ENCODE data around the gene NKD2.

Gene NKD2

DNA sequence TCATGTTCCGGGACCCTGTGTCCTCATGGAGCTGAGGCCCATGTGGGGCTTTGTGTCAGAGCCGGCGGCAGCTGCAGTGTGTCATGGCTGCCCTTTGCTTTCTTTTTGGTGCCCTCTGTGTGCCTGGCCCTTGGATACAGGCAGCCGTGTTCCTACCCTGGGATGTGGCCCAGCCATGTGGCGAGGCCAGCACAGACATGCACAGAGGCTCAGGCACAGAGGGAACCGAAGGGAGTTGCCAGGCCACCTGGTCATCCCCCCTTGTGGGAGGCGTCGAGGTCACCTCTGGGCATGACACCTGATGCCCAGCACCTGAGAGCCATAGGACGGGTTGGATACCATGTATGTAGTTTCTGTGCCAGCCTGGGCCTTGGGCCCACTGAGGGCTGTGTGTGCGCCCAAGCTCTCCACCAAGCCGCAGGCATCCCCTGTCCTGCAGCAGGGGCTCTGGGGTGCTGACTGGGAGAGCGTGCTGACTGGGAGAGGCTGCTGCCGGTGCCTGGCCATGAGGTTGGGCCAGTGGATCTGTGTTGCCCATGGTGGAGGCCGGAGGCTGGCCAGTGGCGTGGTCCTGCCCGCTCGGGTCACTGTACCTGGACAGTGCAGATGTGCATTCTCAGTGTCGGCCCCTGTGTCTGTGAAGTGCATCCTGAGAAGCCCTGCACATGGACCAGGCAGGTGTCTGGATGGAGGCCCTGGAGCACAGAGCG lies 4.8 kb downstream of the NKD2 start:
- Histone ChIP-seq H3K4me3 (no peak overlapping the region), H3K27ac (no peak overlapping the region)
- no peak for TF ChIP-seq CTCF (IDR thresholded peaks at IDR 0.05)
- DNase-seq (ENCODE audit: low spot score): no peak

DNA sequence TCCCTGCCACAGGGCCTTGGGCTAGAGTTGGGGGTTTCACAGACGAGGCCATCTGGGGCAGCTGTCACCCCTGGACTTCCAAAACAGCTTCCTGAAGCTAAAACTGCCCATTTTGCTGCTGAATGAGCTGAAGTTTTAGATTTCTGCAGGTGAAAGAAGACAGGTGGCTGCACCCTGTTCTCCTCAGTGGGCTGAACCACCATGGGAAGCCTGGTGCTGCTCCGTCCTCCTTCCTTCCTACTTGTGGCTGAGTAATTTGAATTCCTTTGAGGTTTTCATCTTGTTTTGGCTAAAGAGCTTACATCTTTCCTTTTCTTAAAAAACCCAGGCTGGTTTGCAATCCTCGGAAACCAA lies 5.3 kb downstream of the NKD2 start:
- no peak for DNase-seq (ENCODE audit: low spot score)
- TF ChIP-seq CTCF (IDR thresholded peaks at IDR 0.05): no peak
- H3K4me3 ChIP-seq: no peak overlapping the region
- no peak overlapping the region for H3K27ac ChIP-seq

- no peak for DNase-seq (ENCODE audit: low spot score)
- TF ChIP-seq CTCF (IDR thresholded peaks at IDR 0.05): no peak
- no peak overlapping the region for H3K4me3 ChIP-seq
- H3K27ac ChIP-seq: no peak overlapping the region
Measured at GRCh38 chr5:1014346-1014745, 5.7 kb downstream of the NKD2 start.

GRCh38 chr5:1014781-1015221 lies 6.2 kb downstream of the NKD2 start:
- no peak for DNase-seq (ENCODE audit: low spot score)
- Histone ChIP-seq H3K27ac (no peak overlapping the region), H3K4me3 (no peak overlapping the region)
- TF ChIP-seq CTCF (IDR thresholded peaks at IDR 0.05): no peak

GRCh38 chr5:1015507-1015906 lies 6.9 kb downstream of the NKD2 start:
- DNase-seq (ENCODE audit: low spot score): no peak

DNA sequence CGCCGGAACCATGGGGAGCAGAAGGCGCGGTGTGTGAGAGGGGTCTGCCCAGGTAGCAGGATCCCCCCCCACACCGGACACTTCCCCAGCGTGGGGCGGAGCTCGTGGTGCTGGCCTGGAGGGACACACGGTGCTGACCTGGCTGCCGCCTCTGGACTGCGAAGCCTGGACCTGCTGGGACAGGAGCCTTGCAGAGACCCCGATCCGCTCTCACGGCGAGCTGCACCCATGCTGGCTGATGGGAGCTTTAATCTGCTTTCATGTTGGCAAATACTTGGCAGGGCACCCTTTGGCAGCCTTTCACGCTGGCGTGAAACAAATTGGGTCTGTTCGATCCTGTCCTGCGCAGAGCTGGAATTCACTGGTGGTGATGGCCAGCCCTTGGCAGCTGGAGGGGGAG lies 7.4 kb downstream of the NKD2 start:
- DNase-seq (ENCODE audit: low spot score): no peak
- no peak overlapping the region for H3K27ac ChIP-seq
- no peak overlapping the region for H3K4me3 ChIP-seq
- no peak for TF ChIP-seq CTCF (IDR thresholded peaks at IDR 0.05)

More at GRCh38 chr5:1015507-1015906, 6.9 kb downstream of the NKD2 start:
- H3K4me3 ChIP-seq: no peak overlapping the region
- no peak for TF ChIP-seq CTCF (IDR thresholded peaks at IDR 0.05)
- H3K27ac ChIP-seq: no peak overlapping the region

DNA sequence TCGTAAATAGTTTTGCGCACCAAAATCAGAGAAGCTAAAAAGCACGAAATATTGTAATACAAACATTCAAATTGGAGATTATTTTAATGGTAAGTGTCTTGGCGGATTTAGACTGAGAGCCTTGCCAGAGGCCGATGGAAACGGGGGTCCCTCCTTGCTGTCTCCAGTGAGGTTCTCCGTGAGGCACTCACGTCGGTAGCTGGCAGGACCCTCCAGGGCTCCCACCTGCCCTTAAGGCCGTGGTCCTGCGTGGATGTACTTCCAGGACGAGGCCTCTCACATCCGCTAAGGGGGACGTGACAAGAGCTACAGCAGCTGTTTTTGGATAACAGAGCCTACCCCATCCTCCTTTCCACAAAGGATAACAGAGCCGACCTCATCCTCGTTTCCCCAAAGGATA lies 7.9 kb downstream of the NKD2 start:
- DNase-seq (ENCODE audit: low spot score): no peak
- Histone ChIP-seq H3K4me3 (no peak overlapping the region), H3K27ac (no peak overlapping the region)
- no peak for TF ChIP-seq CTCF (IDR thresholded peaks at IDR 0.05)

Data from coronary artery (tissue), 2 donors.